ENCODE measurements around the gene STX2. TPM values are rescaled to one million over a fixed set of nuclear protein-coding genes. Genes with fewer than 3 reads are reported as not detected.

The STX2 gene
- total and polyA plus RNA-seq, 4 donors: 11.9 to 28.4 (median 20.9) TPM

- no peak overlapping the region for H3K9ac ChIP-seq (ENCODE audit: insufficient read depth in 1 of 2, low read length in 2 of 2)
- H3K9me3 ChIP-seq (ENCODE audit: control insufficient read depth in 4 of 4, insufficient read depth in 3 of 4, low read length in 3 of 4): no peaks in the 10 kb centered on the region
- H3K27ac ChIP-seq (ENCODE audit: low read depth in 1 of 2, low read length in 1 of 2): no peak overlapping the region
- TF ChIP-seq, protein P1, sequence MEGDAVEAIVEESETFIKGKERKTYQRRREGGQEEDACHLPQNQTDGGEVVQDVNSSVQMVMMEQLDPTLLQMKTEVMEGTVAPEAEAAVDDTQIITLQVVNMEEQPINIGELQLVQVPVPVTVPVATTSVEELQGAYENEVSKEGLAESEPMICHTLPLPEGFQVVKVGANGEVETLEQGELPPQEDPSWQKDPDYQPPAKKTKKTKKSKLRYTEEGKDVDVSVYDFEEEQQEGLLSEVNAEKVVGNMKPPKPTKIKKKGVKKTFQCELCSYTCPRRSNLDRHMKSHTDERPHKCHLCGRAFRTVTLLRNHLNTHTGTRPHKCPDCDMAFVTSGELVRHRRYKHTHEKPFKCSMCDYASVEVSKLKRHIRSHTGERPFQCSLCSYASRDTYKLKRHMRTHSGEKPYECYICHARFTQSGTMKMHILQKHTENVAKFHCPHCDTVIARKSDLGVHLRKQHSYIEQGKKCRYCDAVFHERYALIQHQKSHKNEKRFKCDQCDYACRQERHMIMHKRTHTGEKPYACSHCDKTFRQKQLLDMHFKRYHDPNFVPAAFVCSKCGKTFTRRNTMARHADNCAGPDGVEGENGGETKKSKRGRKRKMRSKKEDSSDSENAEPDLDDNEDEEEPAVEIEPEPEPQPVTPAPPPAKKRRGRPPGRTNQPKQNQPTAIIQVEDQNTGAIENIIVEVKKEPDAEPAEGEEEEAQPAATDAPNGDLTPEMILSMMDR (IDR thresholded peaks at IDR 0.05; ENCODE audit: control extremely low read depth, extremely low read depth): no peak
- peaks cover 0 to 25% (median 7%) of the 10 kb centered on the region in 5 donors for H3K4me1 ChIP-seq (ENCODE audit: control insufficient read depth in 5 of 5, insufficient read depth in 5 of 5, low read length in 5 of 5)
- no peak for ATAC-seq (ENCODE audit: insufficient read depth, low FRiP score)
- no peak overlapping the region for H3K4me3 ChIP-seq
- 90 to 91% methylated on average over 6 of the region's 6 CpGs for WGBS, 2 donors
- DNase-seq: no peak
- H3K36me3 ChIP-seq (ENCODE audit: control insufficient read depth in 4 of 4, insufficient read depth in 4 of 4, low read length in 4 of 4): peaks cover 0 to 2% (median 0%) of the 10 kb centered on the region in 4 donors
- no peaks in the 10 kb centered on the region for H3K27me3 ChIP-seq (ENCODE audit: control insufficient read depth in 3 of 3, insufficient read depth in 3 of 3, low read length in 2 of 3)
Measured at GRCh38 chr12:130835436-130835835, 3.6 kb downstream of the STX2 start.

GRCh38 chr12:130835011-130835410 lies 4.0 kb downstream of the STX2 start:
- TF ChIP-seq, protein P1 (IDR thresholded peaks at IDR 0.05; ENCODE audit: control extremely low read depth, extremely low read depth): no peak
- ATAC-seq (ENCODE audit: insufficient read depth, low FRiP score) (no peak), DNase-seq (no peak)
- Histone ChIP-seq H3K4me3 (no peak overlapping the region), H3K9me3 (ENCODE audit: control insufficient read depth in 4 of 4, insufficient read depth in 3 of 4, low read length in 3 of 4) (peaks cover 0 to 2% (median 0%) of the 10 kb centered on the region in 4 donors), H3K27ac (ENCODE audit: low read depth in 1 of 2, low read length in 1 of 2) (no peak overlapping the region), H3K9ac (ENCODE audit: insufficient read depth in 1 of 2, low read length in 2 of 2) (no peak overlapping the region), H3K4me1 (ENCODE audit: control insufficient read depth in 5 of 5, insufficient read depth in 5 of 5, low read length in 5 of 5) (peaks cover 0 to 29% (median 7%) of the 10 kb centered on the region in 5 donors), H3K36me3 (ENCODE audit: control insufficient read depth in 4 of 4, insufficient read depth in 4 of 4, low read length in 4 of 4) (peaks cover 0 to 2% (median 0%) of the 10 kb centered on the region in 4 donors), H3K27me3 (ENCODE audit: control insufficient read depth in 3 of 3, insufficient read depth in 3 of 3, low read length in 2 of 3) (no peaks in the 10 kb centered on the region)
- WGBS, 2 donors: 48 to 58% methylated on average over 11 of the region's 11 CpGs

GRCh38 chr12:130832561-130833209 lies 6.4 kb downstream of the STX2 start:
- TF ChIP-seq, protein P1 (IDR thresholded peaks at IDR 0.05; ENCODE audit: control extremely low read depth, extremely low read depth): no peak
- Histone ChIP-seq H3K36me3 (ENCODE audit: control insufficient read depth in 4 of 4, insufficient read depth in 4 of 4, low read length in 4 of 4) (peaks cover 0 to 2% (median 0%) of the 10 kb centered on the region in 4 donors), H3K4me3 (no peak overlapping the region), H3K27ac (ENCODE audit: low read depth in 1 of 2, low read length in 1 of 2) (no peak overlapping the region), H3K27me3 (ENCODE audit: control insufficient read depth in 3 of 3, insufficient read depth in 3 of 3, low read length in 2 of 3) (no peaks in the 10 kb centered on the region), H3K9me3 (ENCODE audit: control insufficient read depth in 4 of 4, insufficient read depth in 3 of 4, low read length in 3 of 4) (peaks cover 0 to 2% (median 0%) of the 10 kb centered on the region in 4 donors), H3K4me1 (ENCODE audit: control insufficient read depth in 5 of 5, insufficient read depth in 5 of 5, low read length in 5 of 5) (peaks cover 0 to 22% (median 9%) of the 10 kb centered on the region in 5 donors), H3K9ac (ENCODE audit: insufficient read depth in 1 of 2, low read length in 2 of 2) (no peak overlapping the region)
- ATAC-seq (ENCODE audit: insufficient read depth, low FRiP score) (no peak), DNase-seq (peak in 1 of 3 donors; percentile 25)
- whole genome bisulfite sequencing, 2 donors: 67 to 72% methylated on average over 17 of the region's 17 CpGs
